Kidney (tissue), 14 donors: ENCODE results near the gene CCS. TPM values are rescaled to one million over a fixed set of nuclear protein-coding genes. Genes with fewer than 3 reads are reported as not detected.

Source experiments
- DNase-seq, 5 donors: peaks; one replicate each; pipeline ENCODE4 v3.0.0-alpha.2; 2013 to 2020
- FAIRE-seq: peaks from 2 replicates; lab custom pipeline; 2012; peaks lifted over from hg19 to GRCh38; lab: Jason Lieb, UNC
- H3K27ac ChIP-seq, 2 donors: one replicate each; pipeline ENCODE4 v1.7.0; 2013; ENCODE audit warnings: low read depth in 2 of 2, low read length in 2 of 2, inconsistent platforms in 1 of 2
- H3K27me3 ChIP-seq: one replicate; pipeline ENCODE4 v1.7.1; 2013; ENCODE audit warnings: low read length, inconsistent platforms; ENCODE audit not compliant: control insufficient read depth, insufficient read depth
- H3K36me3 ChIP-seq, 3 donors: one replicate each; pipeline versions ENCODE4 v1.7.0 to v1.7.1; 2013; ENCODE audit warnings: low read length in 3 of 3, control low read depth in 1 of 3, inconsistent platforms in 1 of 3; ENCODE audit not compliant: insufficient read depth in 3 of 3, control insufficient read depth in 2 of 3
- H3K4me1 ChIP-seq, 3 donors: one replicate each; pipeline versions ENCODE4 v1.7.0 to v1.7.1; 2013; ENCODE audit warnings: low read length in 3 of 3, inconsistent platforms in 1 of 3, low read depth in 1 of 3; ENCODE audit not compliant: control insufficient read depth in 2 of 3, insufficient read depth in 2 of 3
- H3K4me3 ChIP-seq, 3 donors: one replicate each; pipeline versions ENCODE4 v1.7.0 to v1.8.1; 2013; ENCODE audit warnings: low read length in 3 of 3, control low read depth in 1 of 3, inconsistent platforms in 1 of 3
- H3K9ac ChIP-seq, 3 donors: one replicate each; pipeline versions ENCODE4 v1.7.0 to v1.7.1; 2013; ENCODE audit warnings: low read length in 3 of 3, control low read depth in 1 of 3, inconsistent platforms in 1 of 3
- H3K9me3 ChIP-seq, 3 donors: one replicate each; pipeline versions ENCODE4 v1.7.0 to v1.7.1; 2013; ENCODE audit warnings: low read length in 3 of 3, control low read depth in 1 of 3, inconsistent platforms in 1 of 3; ENCODE audit not compliant: control insufficient read depth in 2 of 3, insufficient read depth in 1 of 3
- CTCF ChIP-seq: IDR thresholded peaks from 3 replicates; pipeline ENCODE4 v1.5.1; 2012; ENCODE audit warnings: mild to moderate bottlenecking, moderate library complexity, borderline replicate concordance; ENCODE audit not compliant: insufficient read depth; ENCODE audit errors: extremely low read depth
- intact Hi-C: fragments of 100-400 bp; cut with DNase I; formaldehyde crosslinking; loops from one replicate; pipeline ENCODE4 v1.11.1; 2022
- polyA plus RNA-seq: library from polyadenylated mRNA; stranded (reverse); fragments of 350-450 nt; fragmentation: Illumina TruSeq; extraction: RNeasy Lipid Tissue Mini Kit (QIAGEN cat#74804); gene quantifications from one replicate; pipeline ENCODE4 v1.2.3, GENCODE V29; 2014; ENCODE audit warnings: low read depth, low replicate concordance; ENCODE audit not compliant: insufficient read depth
- total RNA-seq: library from RNA; stranded (reverse); fragmentation: NEBNext Ultra II Directional; extraction: Animal tissue kit (Norgen Biotek cat#: 25700); gene quantifications from one replicate; pipeline ENCODE4 v1.2.1, GENCODE V29; 2021
- donor health status: control.
- donor health status: control.
- donor health status: control.
- donor health status: control.
- donor health status: control.
- donor health status: DM: yes; HTN: yes; CAD: no.
- donor health status: Normal renal cell carcinoma (clear cell type).

The CCS gene
- total and polyA plus RNA-seq, 2 donors from 2014 or later: 40.7 to 78.7 TPM

DNA sequence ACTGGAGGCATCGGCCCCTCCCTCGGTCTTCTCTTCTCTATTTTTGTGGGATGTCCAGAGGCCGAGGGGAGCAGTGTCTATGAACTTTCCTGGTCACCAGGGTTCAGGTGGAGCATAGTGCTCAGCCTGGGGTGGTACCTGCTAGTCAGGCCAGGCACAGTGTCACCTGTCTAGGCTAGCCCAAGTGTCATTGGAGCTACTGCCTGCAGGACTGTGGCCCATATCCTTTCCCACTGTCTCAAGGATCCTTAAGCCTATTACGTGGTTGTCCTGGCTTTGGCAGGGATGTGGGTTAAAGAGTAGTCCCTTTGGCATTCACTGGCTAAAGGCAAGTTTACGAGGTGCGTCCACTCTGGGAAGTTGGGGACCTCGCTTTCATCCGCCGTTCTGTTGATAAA is 32.8 kb downstream of the CCS start:
- intact Hi-C loops: no loop called here
- H3K4me1 ChIP-seq: peaks cover 0 to 12% (median 0%) of the 10 kb centered on the region in 3 donors
- H3K9ac ChIP-seq: no peak overlapping the region
- H3K36me3 ChIP-seq: peaks cover 9 to 69% (median 39%) of the 10 kb centered on the region in 3 donors
- DNase-seq (no peak), FAIRE-seq (no peak)
- no peak for TF ChIP-seq CTCF
- H3K9me3 ChIP-seq: no peaks in the 10 kb centered on the region
- H3K4me3 ChIP-seq: no peak overlapping the region
- H3K27me3 ChIP-seq: no peaks in the 10 kb centered on the region
- no peak overlapping the region for H3K27ac ChIP-seq

- DNase-seq (no peak), FAIRE-seq (no peak)
- intact Hi-C loops: no loop called here
- no peak overlapping the region for H3K27ac ChIP-seq
- H3K36me3 ChIP-seq: peaks cover 9 to 68% (median 39%) of the 10 kb centered on the region in 3 donors
- no peaks in the 10 kb centered on the region for H3K9me3 ChIP-seq
- no peaks in the 10 kb centered on the region for H3K27me3 ChIP-seq
- no peak for TF ChIP-seq CTCF
- H3K4me1 ChIP-seq: peaks cover 0 to 12% (median 0%) of the 10 kb centered on the region in 3 donors
- no peak overlapping the region for H3K9ac ChIP-seq
- no peak overlapping the region for H3K4me3 ChIP-seq
These were observed 33.4 kb downstream of the CCS start for GRCh38 chr11:66626382-66626781.

GRCh38 chr11:66626926-66627325 is 33.9 kb downstream of the CCS start:
- H3K9ac ChIP-seq: no peak overlapping the region
- FAIRE-seq: no peak
- TF ChIP-seq CTCF: no peak
- no peak overlapping the region for H3K4me3 ChIP-seq
- peaks cover 9 to 66% (median 41%) of the 10 kb centered on the region in 3 donors for H3K36me3 ChIP-seq
- no peaks in the 10 kb centered on the region for H3K9me3 ChIP-seq
- H3K4me1 ChIP-seq: peaks cover 0 to 12% (median 0%) of the 10 kb centered on the region in 3 donors
- intact Hi-C loops: no loop called here
- no peak overlapping the region for H3K27ac ChIP-seq
- DNase-seq: no peak
- H3K27me3 ChIP-seq: no peaks in the 10 kb centered on the region

DNA sequence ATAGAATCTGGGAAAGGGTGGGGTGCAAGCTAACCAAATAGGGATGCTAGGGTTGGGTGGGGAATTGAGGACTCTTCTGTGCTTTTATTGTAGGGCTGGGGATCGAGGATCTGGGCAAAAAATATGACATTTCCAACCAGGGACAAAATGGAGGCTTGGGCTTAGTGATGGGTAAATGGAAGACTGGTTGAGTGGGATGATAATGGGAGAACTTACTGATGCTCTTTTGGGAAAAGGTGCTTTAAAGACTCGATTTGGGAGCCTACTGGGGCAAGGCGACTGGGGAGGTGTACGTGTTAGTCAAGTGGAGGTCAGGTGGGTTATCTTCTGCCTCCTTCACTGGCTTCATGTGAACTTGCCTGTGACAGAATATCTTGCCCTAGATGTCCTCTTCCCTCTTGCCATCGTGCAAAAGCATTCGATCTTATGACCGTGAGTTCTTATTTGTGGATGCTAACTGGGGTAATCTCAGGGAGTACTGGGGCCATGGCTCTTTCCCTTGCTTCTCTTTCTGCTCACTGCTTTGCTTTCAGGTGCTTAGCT is 35.1 kb downstream of the CCS start:
- Histone ChIP-seq H3K27ac (no peak overlapping the region), H3K27me3 (no peaks in the 10 kb centered on the region), H3K4me3 (no peak overlapping the region), H3K36me3 (peaks cover 9 to 66% (median 41%) of the 10 kb centered on the region in 3 donors), H3K9ac (no peak overlapping the region), H3K4me1 (peaks cover 0 to 3% (median 0%) of the 10 kb centered on the region in 3 donors), H3K9me3 (no peaks in the 10 kb centered on the region)
- DNase-seq (no peak), FAIRE-seq (no peak)
- intact Hi-C loops: no loop called here
- no peak for TF ChIP-seq CTCF
